PC-9 (cell line): Measurements from ENCODE around the gene HSF5.

Source experiments
- CTCF ChIP-seq: fragments of 200-600 bp; sonication (generic); conservative IDR thresholded peaks from 2 replicates; pipeline ENCODE4 v1.6.1; 2017; ENCODE audit warnings: mixed run types, antibody characterized with exemption, mild to moderate bottlenecking, moderate library complexity
- EZH2 ChIP-seq: fragments of 200-600 bp; sonication (generic); IDR thresholded peaks from 2 replicates; pipeline ENCODE4 v1.8.0; 2017; ENCODE audit warnings: antibody characterized with exemption, low read depth

- TF ChIP-seq CTCF (no peak), EZH2 (no peak)
These were observed 8.1 kb downstream of the HSF5 start for GRCh38 chr17:58480090-58480489.
